ENCODE measurements around the gene CER1. TPM values are rescaled to one million over a fixed set of nuclear protein-coding genes. Genes with fewer than 3 reads are reported as not detected.

Gene CER1
- total and polyA plus RNA-seq, 9 of the 15 experiments (the other 6 are each of a cell fraction or from before 2014, with no cell fraction given) = not detected

DNA sequence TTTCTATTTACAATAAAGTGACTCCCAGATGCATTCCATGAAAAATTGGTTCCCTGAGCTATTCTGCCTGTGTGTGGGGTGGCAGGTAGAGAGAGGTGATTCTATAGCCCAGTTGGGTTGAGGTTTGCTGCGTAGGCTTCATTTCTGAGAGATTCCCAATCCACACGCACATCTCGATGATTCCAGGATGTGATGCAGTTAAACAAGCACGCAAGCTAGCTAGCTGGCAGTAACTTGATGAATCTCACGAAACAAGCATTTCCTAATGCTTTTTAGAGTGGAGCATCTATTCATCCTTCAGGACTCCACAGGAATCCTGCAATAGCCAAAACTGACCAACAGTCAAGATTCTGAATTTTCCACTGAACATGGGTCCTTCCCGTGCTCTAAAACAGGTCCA, 43.8 kb upstream of the CER1 start:
- ATAC-seq (no peak), FAIRE-seq (no peak), DNase-seq (ENCODE audit: extremely low read depth in 1 of 4, low spot score in 3 of 4) (no peak)
- Histone ChIP-seq H3K9me1 (ENCODE audit: control insufficient read depth, insufficient read depth, low read length) (no peaks in the 10 kb centered on the region), H4K20me1 (replicated peaks; ENCODE audit: control insufficient read depth, insufficient read depth, low read length) (no peaks in the 10 kb centered on the region), H3K79me2 (ENCODE audit: control insufficient read depth, insufficient read depth, low read length) (no peaks in the 10 kb centered on the region), H3K4me2 (ENCODE audit: insufficient read depth, low read length) (no peak overlapping the region), H3K27me3 (ENCODE audit: control insufficient read depth in 2 of 2, insufficient read depth in 2 of 2, low read length in 2 of 2) (no peaks in the 10 kb centered on the region; a peak in 1 of 5 replicates), H3K9ac (ENCODE audit: insufficient read depth in 1 of 2, low read depth in 2 of 2, low read length in 2 of 2) (no peak overlapping the region), H3K4me3 (no peak overlapping the region), H3K27ac (ENCODE audit: extremely low read depth, low read depth, low read length) (no peak overlapping the region), H3K4me1 (replicated peaks in 1 of 2; ENCODE audit: control insufficient read depth in 2 of 2, insufficient read depth in 2 of 2, low read length in 2 of 2) (no peaks in the 10 kb centered on the region), H2AFZ (ENCODE audit: low read depth, low read length) (no peak overlapping the region), H3K36me3 (ENCODE audit: control insufficient read depth, insufficient read depth, low read length) (no peaks in the 10 kb centered on the region), H3K9me3 (replicated peaks; ENCODE audit: control insufficient read depth, insufficient read depth, low read depth, low read length) (no peaks in the 10 kb centered on the region)
- 1% methylated on average over 6 of the region's 6 CpGs for WGBS (ENCODE audit: insufficient coverage, low coverage, missing lambda C conversion rate)
- intact Hi-C loops (cut with micrococcal nuclease) = loop anchor here (5.0 to 10.0 kb wide), 4 partner anchors 299 to 1731 kb away; no protein-coding TSS in a partner anchor
- ChIA-PET CTCF (ENCODE audit: low intra/inter-chr PET ratio) (no interaction called here), POLR2A (interaction anchor here (0.6 kb wide), 1 partner anchor 11 kb away, joined by 3 read pairs; no protein-coding TSS in a partner anchor)
- in situ Hi-C loops (cut with MboI) = loop anchor here (10.0 kb wide), 1 partner anchor 321 kb away; no protein-coding TSS in a partner anchor
- BruUV-seq (replicated peaks) = no TSS peak
- no peak for TF ChIP-seq GABPB1 (CRISPR knock-in tag; IDR thresholded peaks at IDR 0.05)
- no peak for TF ChIP-seq RAD21 (CRISPR knock-in tag; conservative IDR thresholded peaks at IDR 0.05 in 1 of 2, IDR thresholded peaks at IDR 0.05 in 1 of 2)
- no peak for TF ChIP-seq RBM39 (optimal IDR thresholded peaks at IDR 0.05; ENCODE audit: low read depth, low read length)
- no peak for TF ChIP-seq NFE2 (IDR thresholded peaks at IDR 0.05; ENCODE audit: low read depth)

DNA sequence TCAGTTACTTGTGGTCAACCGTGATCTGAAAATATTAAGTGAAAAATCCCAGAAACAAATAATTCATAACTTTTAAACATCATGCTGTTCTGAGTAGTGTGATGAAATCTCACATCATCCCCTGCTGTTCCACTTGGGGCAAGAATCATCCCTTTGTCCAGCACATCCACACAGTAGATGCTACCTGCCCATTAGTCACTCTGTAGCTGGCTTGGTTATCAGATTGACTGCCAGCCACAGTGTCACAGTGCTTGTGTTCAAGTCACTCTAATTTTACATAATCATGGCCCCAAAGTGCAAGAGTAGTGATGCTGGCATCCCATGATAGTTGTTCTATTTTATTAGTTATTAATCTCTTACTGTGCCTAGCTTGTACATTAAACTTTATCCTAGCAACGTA, 39.1 kb upstream of the CER1 start:
- H3K4me2 ChIP-seq (ENCODE audit: insufficient read depth, low read length) = no peak overlapping the region
- in situ Hi-C loops (cut with MboI) (loop anchor here (10.0 kb wide), 1 partner anchor 317 kb away; no protein-coding TSS in a partner anchor), intact Hi-C loops (cut with micrococcal nuclease) (loop anchor here (10.0 kb wide), 2 partner anchors 1337 to 1727 kb away; no protein-coding TSS in a partner anchor)

More for the DNA sequence above, 39.1 kb upstream of the CER1 start:
- Histone ChIP-seq H3K79me2 (ENCODE audit: control insufficient read depth, insufficient read depth, low read length) (no peaks in the 10 kb centered on the region), H3K9ac (ENCODE audit: insufficient read depth in 1 of 2, low read depth in 2 of 2, low read length in 2 of 2) (no peak overlapping the region), H3K9me3 (replicated peaks; ENCODE audit: control insufficient read depth, insufficient read depth, low read depth, low read length) (no peaks in the 10 kb centered on the region), H3K4me1 (replicated peaks in 1 of 2; ENCODE audit: control insufficient read depth in 2 of 2, insufficient read depth in 2 of 2, low read length in 2 of 2) (no peaks in the 10 kb centered on the region), H3K9me1 (ENCODE audit: control insufficient read depth, insufficient read depth, low read length) (no peaks in the 10 kb centered on the region), H3K27me3 (ENCODE audit: control insufficient read depth in 2 of 2, insufficient read depth in 2 of 2, low read length in 2 of 2) (no peaks in the 10 kb centered on the region; a peak in 1 of 5 replicates), H3K27ac (ENCODE audit: extremely low read depth, low read depth, low read length) (no peak overlapping the region), H2AFZ (ENCODE audit: low read depth, low read length) (no peak overlapping the region), H4K20me1 (replicated peaks; ENCODE audit: control insufficient read depth, insufficient read depth, low read length) (no peaks in the 10 kb centered on the region), H3K36me3 (ENCODE audit: control insufficient read depth, insufficient read depth, low read length) (no peaks in the 10 kb centered on the region), H3K4me3 (no peak overlapping the region)
- DNase-seq (ENCODE audit: extremely low read depth in 1 of 4, low spot score in 3 of 4) (no peak), ATAC-seq (no peak), FAIRE-seq (no peak)
- CTCF ChIA-PET (ENCODE audit: low intra/inter-chr PET ratio) = no interaction called here
- BruUV-seq (replicated peaks) = no TSS peak
- POLR2A ChIA-PET = no interaction called here
- 0% methylated on average over 2 of the region's 2 CpGs for WGBS (ENCODE audit: insufficient coverage, low coverage, missing lambda C conversion rate)
- TF ChIP-seq ZNF668 (CRISPR knock-in tag; IDR thresholded peaks at IDR 0.05) (no peak), ZNF785 (CRISPR knock-in tag; IDR thresholded peaks at IDR 0.05) (no peak), HDAC3 (IDR thresholded peaks at IDR 0.05; ENCODE audit: borderline replicate concordance, partially characterized antibody) (no peak), JUN (IDR thresholded peaks at IDR 0.05; ENCODE audit: borderline replicate concordance, low read depth, low read length) (no peak), JUN (CRISPR knock-in tag; IDR thresholded peaks at IDR 0.05; ENCODE audit: borderline replicate concordance) (no peak), MCM7 (IDR thresholded peaks at IDR 0.05) (no peak), SMARCA4 (IDR thresholded peaks at IDR 0.05) (no peak), ZNF184 (CRISPR knock-in tag; IDR thresholded peaks at IDR 0.05) (no peak), RBM15 (IDR thresholded peaks at IDR 0.05; ENCODE audit: insufficient read depth, low read length) (no peak), ZNF224 (CRISPR knock-in tag; IDR thresholded peaks at IDR 0.05) (no peak)
- TF ChIP-seq, protein P1, sequence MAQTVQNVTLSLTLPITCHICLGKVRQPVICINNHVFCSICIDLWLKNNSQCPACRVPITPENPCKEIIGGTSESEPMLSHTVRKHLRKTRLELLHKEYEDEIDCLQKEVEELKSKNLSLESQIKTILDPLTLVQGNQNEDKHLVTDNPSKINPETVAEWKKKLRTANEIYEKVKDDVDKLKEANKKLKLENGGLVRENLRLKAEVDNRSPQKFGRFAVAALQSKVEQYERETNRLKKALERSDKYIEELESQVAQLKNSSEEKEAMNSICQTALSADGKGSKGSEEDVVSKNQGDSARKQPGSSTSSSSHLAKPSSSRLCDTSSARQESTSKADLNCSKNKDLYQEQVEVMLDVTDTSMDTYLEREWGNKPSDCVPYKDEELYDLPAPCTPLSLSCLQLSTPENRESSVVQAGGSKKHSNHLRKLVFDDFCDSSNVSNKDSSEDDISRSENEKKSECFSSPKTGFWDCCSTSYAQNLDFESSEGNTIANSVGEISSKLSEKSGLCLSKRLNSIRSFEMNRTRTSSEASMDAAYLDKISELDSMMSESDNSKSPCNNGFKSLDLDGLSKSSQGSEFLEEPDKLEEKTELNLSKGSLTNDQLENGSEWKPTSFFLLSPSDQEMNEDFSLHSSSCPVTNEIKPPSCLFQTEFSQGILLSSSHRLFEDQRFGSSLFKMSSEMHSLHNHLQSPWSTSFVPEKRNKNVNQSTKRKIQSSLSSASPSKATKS (CRISPR knock-in tag; IDR thresholded peaks at IDR 0.05) = no peak

All from K562 (cell line).